GM18519 (cell line): ENCODE results near the gene EPS15.

Experiments used
- ATAC-seq: cut with Tn5 transposase; IDR thresholded peaks from one replicate; pipeline ENCODE4 v1.9.1; 2021; ENCODE audit warnings: mild to moderate bottlenecking, moderate library complexity; ENCODE audit not compliant: unreplicated experiment, low FRiP score

The EPS15 gene

DNA sequence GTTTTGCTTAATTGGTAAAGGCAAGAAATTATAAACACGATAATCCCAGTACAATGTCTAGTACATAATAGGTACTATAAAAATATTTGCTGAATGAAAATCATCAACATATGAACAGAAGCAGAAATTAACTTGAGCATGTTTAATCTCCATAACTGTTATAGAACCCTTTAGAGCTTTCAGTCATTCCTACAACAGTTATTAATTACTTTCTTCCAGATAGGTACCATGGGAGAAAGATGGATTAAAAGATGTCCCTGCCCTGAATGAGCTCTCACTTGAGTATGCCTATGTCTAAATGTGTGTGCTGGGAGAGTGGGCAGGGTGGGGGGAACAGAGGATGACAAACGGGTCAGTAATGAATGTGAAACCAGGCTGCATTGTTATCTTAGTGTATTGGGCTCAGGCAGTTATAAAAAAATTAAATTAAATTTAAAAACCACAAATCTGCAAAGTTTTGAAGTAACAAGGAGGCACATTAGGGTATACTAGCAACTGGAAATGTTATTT lies 2.4 kb downstream of the EPS15 start:
- no peak for ATAC-seq

DNA sequence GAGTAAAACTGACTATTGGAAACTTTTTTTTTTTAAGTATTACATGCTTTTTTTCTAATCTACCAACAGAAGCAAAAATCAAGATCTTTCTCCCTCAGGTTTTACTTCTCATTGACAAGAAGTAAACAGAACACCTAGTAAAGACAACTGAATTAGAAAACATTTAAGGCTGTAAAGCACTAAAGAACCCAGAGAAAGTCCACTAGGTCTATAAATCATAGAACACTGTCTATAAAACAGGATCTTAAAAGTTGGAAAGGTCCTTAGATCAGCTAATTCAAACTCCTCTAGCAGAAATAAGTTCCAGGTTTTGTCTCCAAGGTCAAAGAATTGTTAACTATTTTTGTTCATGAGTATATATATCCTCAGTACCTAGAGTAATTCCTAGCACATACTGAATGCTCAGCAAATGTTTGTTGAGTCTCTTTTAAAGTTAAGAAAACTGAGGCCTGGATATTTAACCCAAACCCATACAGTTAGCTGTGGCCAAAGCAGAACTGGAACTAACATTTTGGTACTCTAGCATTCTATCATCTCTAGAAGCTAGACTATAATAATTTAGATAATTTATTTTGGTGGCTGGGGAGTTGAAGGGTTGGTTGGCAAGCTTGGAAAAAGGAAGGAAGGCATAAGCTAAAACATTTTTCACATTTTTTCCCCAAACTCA lies 3.0 kb downstream of the EPS15 start:
- no peak for ATAC-seq

DNA sequence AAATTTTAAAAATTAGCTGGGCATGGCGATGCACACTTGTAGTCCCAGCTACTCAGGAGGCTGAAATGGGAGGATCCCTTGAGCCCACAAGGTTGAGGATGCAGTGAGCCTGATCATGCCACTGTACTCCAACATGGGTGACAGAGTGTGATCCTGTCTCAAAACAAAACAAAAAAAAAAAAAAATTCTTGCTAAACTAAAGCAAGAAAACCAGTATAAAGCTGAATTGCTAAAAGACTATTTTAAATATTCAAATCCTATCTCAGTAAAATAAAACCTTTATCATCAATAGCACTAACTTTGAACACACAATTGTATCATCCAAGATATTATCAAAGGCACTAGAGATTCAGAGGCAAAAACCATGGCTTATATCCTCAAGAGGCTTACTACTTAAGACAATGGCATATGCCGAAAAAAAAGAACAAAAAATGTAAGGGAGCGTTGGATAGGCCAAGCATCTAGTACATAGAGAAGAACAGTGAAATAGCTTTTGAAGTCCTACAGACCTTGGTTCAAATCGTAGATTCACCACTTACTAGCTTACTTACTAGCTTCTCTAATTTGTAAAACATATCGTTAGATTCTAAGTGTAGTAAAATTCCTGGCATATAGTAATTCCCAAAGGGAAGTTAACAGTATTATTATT lies 3.6 kb downstream of the EPS15 start:
- ATAC-seq = no peak

DNA sequence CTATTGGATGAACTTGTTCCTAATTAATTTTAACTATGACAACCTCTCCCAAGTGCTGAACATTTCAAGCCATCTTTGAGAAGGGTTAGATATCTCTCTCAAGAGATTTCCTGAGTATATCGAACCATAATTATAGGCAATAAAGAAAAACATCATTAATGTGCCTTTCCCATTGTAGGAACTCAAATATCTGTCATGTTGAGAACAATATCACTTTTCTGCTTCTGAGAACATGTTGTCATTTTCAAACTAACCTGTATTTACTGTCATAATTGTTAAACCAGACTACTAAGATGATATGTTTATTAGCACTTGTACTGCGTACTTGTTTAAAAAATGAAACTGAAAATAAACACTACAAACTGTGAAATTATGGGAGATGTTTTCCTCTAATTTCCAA lies 4.3 kb downstream of the EPS15 start:
- ATAC-seq = no peak

DNA sequence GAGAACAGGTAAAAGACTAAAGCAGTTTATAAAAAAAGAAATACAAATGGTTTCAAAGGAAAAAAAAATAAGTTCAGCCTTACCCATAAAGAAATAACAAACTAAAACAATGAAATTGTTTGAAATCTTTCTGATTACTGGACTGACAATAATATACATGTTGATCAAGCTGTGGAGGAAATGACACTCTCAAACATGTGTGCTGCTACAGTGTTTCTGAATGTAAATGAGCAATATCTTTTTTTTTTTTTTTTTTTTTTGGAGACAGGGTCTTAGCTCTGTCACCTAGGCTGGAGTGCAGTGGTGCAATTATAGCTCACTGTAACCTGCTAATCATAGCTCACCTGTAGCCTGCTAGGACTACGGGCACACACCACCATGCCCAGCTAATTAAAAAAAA lies 6.5 kb downstream of the EPS15 start:
- ATAC-seq = no peak

DNA sequence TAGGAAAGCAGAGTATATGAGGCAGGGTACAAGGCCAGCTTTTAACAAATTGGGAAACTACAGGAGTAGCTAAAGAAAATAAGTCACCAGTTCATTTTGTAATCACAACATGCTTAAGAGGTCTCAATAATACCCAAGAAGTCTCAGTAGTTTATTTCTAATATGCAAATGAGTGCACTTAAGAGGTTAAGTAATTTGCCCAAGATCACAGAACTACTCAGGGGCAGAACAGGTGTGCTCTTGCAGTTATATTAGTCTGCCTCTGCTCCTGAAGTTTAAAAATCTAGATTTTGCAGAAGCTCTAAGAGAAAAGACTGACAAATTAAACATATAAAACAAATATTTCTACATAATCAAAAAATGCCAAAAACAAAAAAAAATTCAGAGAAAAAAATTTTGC lies 6.9 kb downstream of the EPS15 start:
- no peak for ATAC-seq

DNA sequence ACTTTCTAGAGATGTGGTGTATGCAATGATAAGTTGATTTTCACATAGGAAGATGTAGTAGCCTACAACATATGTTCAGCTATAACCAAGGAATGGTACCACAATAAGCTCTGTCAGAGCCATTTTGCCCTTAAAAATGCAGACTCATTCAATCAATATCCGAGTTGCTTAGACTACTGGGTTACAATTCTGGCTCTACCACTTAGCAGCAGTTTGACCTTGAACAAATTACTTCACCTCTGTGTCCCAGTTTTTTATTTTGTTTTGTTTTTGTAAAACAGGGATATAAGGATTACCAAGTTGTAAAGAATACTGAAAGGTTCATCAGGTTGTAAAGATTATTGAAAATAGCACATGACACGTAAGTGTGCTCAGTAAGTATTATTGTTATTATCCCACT lies 9.3 kb downstream of the EPS15 start:
- no peak for ATAC-seq

DNA sequence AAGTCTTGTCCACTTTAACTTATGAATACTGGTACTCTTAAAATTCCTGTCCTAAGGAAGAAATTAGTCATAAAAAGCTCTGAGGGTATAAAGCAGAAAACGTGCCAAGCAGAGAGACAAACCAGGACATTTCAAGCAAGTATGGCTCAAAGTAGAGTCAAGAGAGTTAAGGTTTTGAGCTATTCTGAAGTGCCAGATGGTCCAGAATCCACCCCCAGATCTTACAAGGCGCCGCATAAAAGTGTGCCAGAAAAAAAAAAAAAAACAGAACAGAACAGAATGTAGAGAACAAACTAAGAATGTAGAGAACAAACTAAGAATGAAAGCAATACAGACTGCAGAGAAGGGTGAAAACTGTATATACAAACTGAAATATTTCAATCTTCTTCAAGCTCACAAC lies 12.5 kb downstream of the EPS15 start:
- ATAC-seq = peak; percentile 37

DNA sequence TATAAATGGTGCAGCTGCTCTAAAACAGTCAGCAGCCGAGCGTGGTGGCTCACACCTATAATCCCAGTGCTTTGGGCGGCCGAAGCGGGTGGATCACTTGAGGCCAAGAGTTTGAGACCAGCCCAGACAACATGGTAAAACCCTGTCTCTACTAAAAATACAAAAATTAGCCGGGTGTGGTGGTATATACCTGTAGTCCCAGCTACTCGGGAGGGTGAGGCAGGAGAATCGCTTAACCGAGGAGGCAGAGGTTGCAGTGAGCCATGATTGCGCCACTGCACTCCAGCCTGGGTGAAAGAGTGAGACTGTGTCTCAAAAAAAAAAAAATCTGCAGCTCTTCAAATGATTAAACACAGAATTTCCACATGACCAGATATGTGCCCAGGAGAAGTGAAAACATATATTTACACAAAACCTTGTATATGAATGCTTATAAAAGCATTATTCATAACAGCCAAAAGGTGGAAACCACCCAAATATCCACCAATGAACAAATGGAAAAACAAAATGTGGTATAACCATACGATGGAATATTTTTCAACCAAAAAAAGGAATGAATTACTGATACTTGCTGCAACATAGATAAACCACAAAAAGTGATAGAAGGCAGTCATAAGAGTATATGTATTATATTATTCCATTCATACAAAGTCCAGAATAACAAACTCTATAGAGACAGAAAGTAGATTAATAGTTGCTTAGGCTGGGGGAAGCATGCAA lies 14.1 kb downstream of the EPS15 start:
- ATAC-seq = no peak

DNA sequence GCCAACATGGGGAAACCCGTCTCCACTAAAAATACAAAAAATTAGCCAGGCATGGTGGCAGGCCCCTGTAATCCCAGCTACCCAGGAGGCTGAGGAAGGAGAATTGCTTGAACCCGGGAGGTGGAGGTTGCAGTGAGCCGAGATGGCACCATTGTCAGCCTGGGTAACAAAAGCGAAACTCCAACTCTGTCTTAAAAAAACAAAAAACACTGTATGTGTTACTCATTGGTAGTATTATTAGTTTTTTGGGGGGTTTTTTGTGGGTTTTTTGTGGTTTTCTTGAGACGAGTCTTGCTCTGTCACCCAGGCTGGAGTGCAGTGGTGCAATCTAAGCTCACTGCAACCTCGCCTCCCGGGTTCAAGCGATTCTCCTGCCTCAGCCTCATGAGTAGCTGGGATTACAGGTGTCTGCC lies 17.8 kb downstream of the EPS15 start:
- peak; percentile 38 for ATAC-seq

DNA sequence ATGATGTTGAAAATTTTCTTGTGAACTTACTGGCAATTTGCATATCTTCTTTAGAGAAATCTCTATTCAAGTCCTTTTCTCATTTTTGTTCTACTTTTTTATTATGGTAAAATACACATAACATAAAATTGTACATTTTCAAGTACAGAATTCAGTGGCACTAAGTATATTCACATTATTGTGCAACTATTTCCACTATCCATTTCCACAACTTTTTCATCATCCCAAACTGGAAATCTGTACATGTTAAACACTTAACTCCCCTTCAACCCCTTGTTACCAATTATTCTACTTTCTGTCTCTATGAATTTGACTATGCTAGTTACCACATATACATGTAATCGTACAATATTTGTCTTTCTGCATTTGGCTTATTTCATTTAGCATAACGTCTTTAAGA lies 19.4 kb downstream of the EPS15 start:
- ATAC-seq = no peak

DNA sequence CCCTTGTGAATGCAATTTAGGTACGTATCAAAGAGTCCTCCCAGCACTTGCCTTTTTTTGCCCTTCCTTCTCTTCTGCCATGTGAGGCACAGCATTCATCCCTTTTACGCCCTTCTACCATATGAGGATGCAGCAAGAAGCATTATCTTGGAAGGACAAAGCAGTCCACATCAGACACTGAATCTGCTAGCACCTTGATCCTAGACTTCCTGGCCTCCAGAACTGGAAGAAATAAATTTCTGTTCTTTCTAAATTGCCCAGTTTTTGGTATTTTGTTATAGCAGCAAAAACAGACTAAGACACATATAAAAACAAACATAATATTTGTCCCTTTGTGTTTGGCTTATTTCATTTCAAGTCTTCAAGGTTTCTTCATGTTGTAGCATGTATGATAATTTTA lies 20.1 kb downstream of the EPS15 start:
- no peak for ATAC-seq

DNA sequence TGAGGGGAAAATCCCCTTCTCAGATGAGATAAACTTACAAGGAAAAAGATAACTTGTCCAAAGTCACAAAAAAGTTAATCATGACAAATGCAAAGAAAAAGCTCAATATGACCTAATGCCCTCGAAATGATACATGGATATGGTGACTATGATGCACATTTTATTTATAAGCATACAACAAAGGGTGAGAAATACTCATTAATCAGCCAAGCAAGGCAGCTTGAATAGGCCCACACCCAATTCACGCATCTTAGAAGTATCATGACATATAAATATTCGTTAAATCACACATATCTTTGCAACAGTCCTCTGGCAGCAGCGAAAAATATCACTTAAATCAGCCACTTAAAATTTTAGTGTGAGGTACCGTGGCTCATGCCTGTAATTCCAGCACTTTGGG lies 21.7 kb downstream of the EPS15 start:
- ATAC-seq = no peak

DNA sequence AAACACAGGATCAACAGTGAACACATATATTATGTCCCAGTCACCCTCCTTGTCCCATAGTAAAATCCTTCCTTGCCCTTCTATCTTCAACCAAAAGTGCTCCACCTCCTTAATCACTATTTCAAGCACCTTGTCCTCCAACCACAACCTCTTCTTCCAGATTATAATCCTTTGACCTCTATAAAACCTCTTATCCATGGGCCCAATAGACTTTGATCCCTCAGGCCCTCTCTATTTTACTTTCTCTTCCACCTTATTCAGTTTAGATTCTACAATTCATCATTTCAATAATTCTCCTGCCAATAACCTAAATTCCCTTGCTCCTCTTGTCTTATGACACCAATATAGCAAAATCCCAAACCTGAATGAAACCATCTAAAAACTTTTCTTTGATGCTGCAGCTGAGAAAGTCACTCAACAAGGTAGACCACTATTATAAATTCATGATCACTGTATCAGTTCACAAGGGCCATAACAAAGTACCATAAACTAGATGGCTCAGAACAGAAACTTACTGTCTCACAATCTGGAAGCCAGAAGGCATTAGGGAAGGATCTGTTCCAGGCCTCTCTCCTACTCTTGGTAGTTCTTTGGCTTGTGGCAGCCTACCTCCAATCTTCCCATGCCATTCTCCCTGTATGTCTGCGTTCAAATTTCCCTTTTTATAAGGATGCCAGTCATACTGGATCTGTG lies 24.8 kb downstream of the EPS15 start:
- no peak for ATAC-seq

DNA sequence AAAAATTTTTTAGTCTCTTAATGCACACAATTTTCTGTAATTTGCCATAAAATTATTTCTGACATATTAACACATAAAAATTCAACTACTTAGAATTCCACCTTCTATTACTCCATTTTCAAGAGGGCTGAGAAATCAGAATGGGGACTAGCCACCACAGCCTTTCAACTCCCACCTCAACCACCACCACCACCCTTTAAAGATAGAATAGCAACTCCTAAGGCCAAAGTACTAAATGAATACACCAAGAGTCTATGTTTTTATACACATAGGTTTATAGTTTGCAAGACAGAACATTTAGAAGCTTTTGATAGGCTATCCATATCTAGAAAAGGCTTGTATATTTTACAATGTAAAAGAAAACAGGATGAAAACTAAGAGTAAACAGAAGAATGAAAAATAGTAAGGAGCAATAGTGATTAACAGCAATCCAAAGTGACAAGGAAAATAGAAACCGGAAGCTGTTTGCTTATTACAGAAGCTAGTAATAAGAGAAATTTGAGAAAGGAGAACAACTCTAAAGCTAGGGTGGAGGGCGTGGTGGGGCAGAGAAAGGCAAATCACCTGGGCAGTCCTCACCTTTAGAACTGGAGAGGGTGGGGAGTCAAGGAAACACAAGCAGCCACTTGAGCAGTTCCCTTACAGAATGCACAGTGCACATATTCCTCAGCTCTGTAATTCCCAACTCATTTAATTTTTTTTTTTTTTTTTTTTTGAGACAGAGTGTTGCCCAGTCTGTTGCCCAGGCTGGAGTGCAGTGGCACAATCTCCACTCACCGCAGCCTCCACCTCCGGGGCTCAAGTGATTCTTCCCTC lies 27.7 kb downstream of the EPS15 start:
- no peak for ATAC-seq

DNA sequence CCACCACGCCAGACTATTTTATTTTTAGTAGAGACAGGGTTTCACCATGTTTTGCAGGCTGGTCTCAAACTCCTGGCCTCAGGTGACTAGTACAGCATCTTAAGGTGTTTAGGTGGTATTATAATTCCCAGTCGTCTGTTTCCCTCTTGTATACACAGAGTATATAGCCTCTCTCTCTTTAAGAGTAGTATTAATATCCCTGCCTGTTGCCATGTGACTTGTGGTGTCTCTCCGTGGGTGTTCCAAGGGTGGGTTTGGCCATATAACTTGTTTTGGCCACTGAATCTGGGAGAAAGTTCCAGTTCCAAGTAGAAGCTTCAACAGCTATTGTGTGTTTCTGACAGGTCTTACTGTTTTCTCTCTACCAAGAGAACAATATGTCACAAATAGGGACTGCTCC lies 29.6 kb downstream of the EPS15 start:
- no peak for ATAC-seq

DNA sequence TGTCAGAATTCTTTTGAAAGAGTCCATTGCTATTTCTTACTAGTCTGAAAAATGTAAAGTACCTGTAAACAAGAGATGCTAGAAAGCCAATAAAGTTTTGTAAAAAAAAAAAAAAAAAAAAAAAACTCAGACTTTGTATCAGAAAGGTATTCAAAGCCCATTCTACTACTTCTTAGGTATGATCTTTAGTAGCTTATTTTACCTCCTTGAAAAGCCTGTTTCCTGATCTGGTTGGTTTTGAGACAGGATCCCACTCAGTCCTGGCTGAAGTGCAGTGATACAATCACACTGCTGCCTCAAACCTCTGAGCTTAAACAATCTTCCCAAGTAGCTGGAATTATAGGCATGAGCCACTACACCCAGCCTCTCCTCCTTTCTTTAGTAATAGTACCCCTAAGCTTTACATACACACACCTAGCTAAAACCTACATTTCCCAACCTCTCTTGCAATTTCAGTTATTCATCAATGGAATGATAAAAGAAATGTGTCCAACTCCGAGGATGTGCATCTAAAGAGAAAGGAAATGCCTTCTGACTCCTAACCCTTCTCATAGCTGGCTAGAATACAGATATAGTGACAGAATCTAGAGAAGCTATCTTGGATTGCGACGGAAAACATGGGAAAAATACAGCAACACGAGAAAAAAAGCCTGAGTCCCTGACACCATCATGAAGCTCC lies 30.6 kb downstream of the EPS15 start:
- ATAC-seq = no peak

DNA sequence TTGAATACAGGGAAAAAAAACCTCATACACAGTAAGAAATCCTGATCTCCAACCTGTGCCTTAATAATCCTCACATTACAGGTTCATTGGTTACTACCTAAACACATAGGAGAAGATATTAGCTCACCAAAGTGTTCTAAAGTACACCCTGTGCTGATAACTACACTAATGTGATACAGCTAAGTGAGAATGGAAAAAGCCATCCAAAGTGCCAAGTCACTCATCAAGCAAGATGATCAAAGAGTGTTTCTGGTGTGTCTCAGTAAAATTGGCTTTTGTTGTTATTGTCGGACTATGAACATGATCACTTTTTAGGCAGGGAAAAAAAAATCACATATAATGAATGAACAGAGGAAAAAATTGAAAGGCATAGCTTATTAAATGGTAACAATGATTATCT lies 31.4 kb downstream of the EPS15 start:
- ATAC-seq = no peak

DNA sequence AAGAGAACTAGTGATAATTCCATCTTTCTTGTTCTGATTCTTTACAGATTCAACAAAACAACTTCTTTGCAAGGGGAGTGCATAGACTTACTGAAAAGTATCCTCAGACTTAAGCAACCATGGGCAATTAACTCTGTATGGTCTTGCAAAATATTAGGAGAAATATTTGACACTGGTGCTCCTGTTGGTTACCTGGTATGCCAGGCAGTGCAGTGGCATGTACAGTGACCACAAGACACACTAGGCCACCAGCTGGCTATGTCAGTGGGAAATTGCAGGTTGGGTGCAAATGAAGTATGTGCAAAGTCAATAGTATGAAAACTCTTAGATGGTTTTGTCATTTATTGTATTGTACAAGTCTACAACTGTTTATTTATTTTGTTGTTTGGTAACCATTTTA lies 34.5 kb downstream of the EPS15 start:
- no peak for ATAC-seq

DNA sequence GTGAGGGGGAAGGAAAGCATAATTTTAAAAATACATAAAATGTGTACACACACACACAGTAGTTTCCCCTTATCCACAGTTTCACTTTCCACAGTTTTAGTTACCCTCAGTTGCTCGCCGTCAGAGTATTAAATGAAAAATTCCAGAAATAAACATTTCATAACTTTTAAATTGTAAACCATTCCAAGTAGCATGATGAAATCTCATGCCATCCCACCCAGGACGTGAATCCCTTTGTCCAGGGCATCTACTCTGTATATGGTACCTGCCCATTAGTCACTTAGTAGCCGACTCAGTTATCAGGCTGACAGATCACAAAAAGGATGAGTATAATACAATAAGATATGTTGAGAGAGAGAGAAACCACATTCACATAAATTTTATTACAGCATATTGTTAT lies 36.2 kb downstream of the EPS15 start:
- no peak for ATAC-seq
